Activated T-helper 17 cell treated with anti-CD3 and anti-CD28 coated beads, Interleukin-2, amount 50 U/mL, for 72 hours (primary cell): Measurements from ENCODE around the gene ASXL2. TPM values are rescaled to one million over a fixed set of nuclear protein-coding genes. Genes with fewer than 3 reads are reported as not detected.

Experiments
- ATAC-seq: fragments of 150-1000 bp; cut with Tn5 transposase; replicated peaks from 2 replicates; pipeline ENCODE4 v1.10.0; 2021; ENCODE audit warnings: mild to moderate bottlenecking, moderate library complexity
- H3K27ac Mint-ChIP-seq: one replicate; pipeline ENCODE4 v1.8.0; 2022; ENCODE audit warnings: mixed read lengths
- H3K27me3 Mint-ChIP-seq: one replicate; pipeline ENCODE4 v1.8.0; 2022; ENCODE audit warnings: mixed read lengths
- H3K36me3 Mint-ChIP-seq: one replicate; pipeline ENCODE4 v1.8.0; 2022; ENCODE audit warnings: low read depth, mild to moderate bottlenecking, mixed read lengths
- H3K4me1 Mint-ChIP-seq: one replicate; pipeline ENCODE4 v1.8.0; 2022; ENCODE audit warnings: mixed read lengths
- H3K4me3 Mint-ChIP-seq: one replicate; pipeline ENCODE4 v1.8.0; 2022; ENCODE audit warnings: mild to moderate bottlenecking, mixed read lengths
- H3K9me3 Mint-ChIP-seq: one replicate; pipeline ENCODE4 v1.8.0; 2022; ENCODE audit warnings: mixed read lengths
- total RNA-seq, 2 donors: library from RNA; stranded (reverse); gene quantifications; one replicate each; pipeline ENCODE4 v1.2.3, GENCODE V29; 2022

The ASXL2 gene
- total RNA-seq, 2 donors from 2014 or later: 28.5 to 37.1 TPM

GRCh38 chr2:25784404-25784803 lies 93.9 kb downstream of the ASXL2 start:
- Mint-ChIP-seq H3K36me3 (peaks cover 35% of the 10 kb centered on the region), H3K4me3 (no peak overlapping the region), H3K4me1 (peaks cover 16% of the 10 kb centered on the region), H3K9me3 (no peaks in the 10 kb centered on the region), H3K27ac (no peak overlapping the region), H3K27me3 (no peaks in the 10 kb centered on the region)
- no peak for ATAC-seq

GRCh38 chr2:25777077-25777476 lies 101.2 kb downstream of the ASXL2 start:
- no peak overlapping the region for H3K4me3 Mint-ChIP-seq

GRCh38 chr2:25772078-25772477 lies 106.2 kb downstream of the ASXL2 start:
- H3K4me1 Mint-ChIP-seq: peaks cover 7% of the 10 kb centered on the region
- H3K4me3 Mint-ChIP-seq: no peak overlapping the region
- no peaks in the 10 kb centered on the region for H3K9me3 Mint-ChIP-seq
- H3K27ac Mint-ChIP-seq: no peak overlapping the region
- H3K36me3 Mint-ChIP-seq: peaks cover 50% of the 10 kb centered on the region
- no peak for ATAC-seq
- no peaks in the 10 kb centered on the region for H3K27me3 Mint-ChIP-seq

More at GRCh38 chr2:25777077-25777476, 101.2 kb downstream of the ASXL2 start:
- no peak overlapping the region for H3K27ac Mint-ChIP-seq
- H3K27me3 Mint-ChIP-seq: no peaks in the 10 kb centered on the region
- no peak for ATAC-seq
- no peaks in the 10 kb centered on the region for H3K9me3 Mint-ChIP-seq
- H3K36me3 Mint-ChIP-seq: peaks cover 11% of the 10 kb centered on the region
- peaks cover 4% of the 10 kb centered on the region for H3K4me1 Mint-ChIP-seq

DNA sequence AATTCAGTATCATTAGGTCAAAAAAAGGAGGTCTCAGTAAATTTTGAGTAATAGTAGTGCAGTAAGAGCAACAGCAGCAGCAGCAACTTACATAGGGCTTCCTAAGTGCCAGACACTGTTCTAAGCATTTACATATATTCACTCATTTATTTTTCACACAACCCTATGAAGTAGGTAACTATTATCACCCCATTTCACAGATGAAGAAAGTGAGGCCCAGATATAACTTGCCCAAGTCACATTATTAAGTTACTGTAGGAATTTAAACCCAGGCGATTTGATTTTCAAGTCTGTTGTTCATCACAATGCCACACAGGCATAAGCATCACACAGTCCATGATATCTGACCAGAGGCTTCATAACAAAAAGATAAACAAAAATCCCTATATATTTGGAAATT lies 114.7 kb downstream of the ASXL2 start:
- ATAC-seq: no peak
- Mint-ChIP-seq H3K4me1 (peaks cover 11% of the 10 kb centered on the region), H3K27me3 (no peaks in the 10 kb centered on the region), H3K9me3 (no peaks in the 10 kb centered on the region), H3K27ac (no peak overlapping the region), H3K36me3 (peaks cover 96% of the 10 kb centered on the region), H3K4me3 (no peak overlapping the region)

- Mint-ChIP-seq H3K36me3 (peaks cover 96% of the 10 kb centered on the region), H3K27me3 (no peaks in the 10 kb centered on the region), H3K9me3 (no peaks in the 10 kb centered on the region), H3K27ac (no peak overlapping the region), H3K4me3 (no peak overlapping the region), H3K4me1 (no peaks in the 10 kb centered on the region)
- ATAC-seq: no peak
Measured at GRCh38 chr2:25760297-25760696, 118.0 kb downstream of the ASXL2 start.

DNA sequence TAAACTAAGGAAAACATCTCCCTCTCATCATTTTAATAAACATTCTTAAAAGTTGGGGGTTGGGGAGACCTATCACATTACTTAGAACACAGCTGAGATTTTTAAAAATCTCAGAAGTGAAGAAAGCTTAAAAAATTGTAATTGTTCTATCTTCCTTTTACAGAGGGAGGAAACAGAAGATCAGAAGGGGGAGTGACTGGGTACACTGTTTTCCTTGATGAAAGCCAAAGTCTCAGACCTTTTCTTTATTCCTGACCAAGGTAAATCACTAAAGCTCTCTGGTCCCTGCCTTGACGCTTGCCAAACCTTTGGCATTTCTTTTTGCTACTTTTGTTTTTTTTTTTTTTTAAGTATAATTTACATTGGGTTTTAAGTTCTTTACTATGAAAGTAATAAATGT lies 119.9 kb downstream of the ASXL2 start:
- H3K4me3 Mint-ChIP-seq: no peak overlapping the region
- H3K27ac Mint-ChIP-seq: no peak overlapping the region
- H3K27me3 Mint-ChIP-seq: no peaks in the 10 kb centered on the region
- H3K36me3 Mint-ChIP-seq: peaks cover 96% of the 10 kb centered on the region
- H3K4me1 Mint-ChIP-seq: peaks cover 7% of the 10 kb centered on the region
- ATAC-seq: no peak
- no peaks in the 10 kb centered on the region for H3K9me3 Mint-ChIP-seq

DNA sequence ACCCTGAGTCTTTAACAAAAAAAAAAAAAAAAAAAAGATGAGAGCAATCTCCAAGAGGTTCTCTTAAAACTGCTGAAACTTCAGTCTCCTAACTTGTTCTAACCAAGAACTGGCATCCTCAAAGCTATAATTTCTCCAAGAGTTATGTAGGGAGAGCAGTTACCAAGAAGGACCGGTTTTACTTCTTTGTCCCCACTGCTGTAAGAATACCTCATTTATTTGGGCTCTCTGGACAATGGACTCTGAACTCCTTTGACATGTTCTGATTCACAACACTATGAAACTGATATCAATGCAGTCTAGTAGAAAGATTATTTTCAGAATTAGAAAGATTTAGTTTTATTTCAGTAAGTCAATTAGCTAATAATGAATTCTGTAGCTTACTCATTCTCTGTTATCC lies 120.4 kb downstream of the ASXL2 start:
- H3K4me1 Mint-ChIP-seq: peaks cover 10% of the 10 kb centered on the region
- ATAC-seq: no peak
- H3K36me3 Mint-ChIP-seq: peaks cover 96% of the 10 kb centered on the region
- no peak overlapping the region for H3K27ac Mint-ChIP-seq
- no peak overlapping the region for H3K4me3 Mint-ChIP-seq
- H3K9me3 Mint-ChIP-seq: no peaks in the 10 kb centered on the region
- no peaks in the 10 kb centered on the region for H3K27me3 Mint-ChIP-seq

DNA sequence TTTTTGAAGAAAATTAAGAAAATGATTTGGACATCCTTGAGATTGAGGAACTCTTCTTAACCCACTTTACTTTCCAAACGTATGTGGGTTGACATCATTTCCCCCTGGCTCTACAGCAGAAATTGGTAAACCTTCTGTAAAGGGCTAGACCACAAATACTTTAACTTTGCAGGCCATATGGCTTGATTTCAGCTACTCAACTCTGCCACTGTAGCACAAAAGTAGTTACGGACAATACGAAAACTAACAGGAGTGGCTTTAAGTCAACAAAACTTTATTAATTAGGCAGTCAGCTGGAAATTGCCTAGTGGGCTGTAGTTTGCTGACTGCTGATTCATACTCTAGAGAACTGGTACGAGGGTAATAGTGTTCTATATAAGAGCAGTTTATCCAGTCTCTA lies 121.8 kb downstream of the ASXL2 start:
- ATAC-seq: no peak
- H3K36me3 Mint-ChIP-seq: peaks cover 99% of the 10 kb centered on the region
- no peaks in the 10 kb centered on the region for H3K27me3 Mint-ChIP-seq
- H3K4me3 Mint-ChIP-seq: no peak overlapping the region
- no peak overlapping the region for H3K27ac Mint-ChIP-seq
- H3K4me1 Mint-ChIP-seq: peaks cover 10% of the 10 kb centered on the region
- H3K9me3 Mint-ChIP-seq: no peaks in the 10 kb centered on the region

DNA sequence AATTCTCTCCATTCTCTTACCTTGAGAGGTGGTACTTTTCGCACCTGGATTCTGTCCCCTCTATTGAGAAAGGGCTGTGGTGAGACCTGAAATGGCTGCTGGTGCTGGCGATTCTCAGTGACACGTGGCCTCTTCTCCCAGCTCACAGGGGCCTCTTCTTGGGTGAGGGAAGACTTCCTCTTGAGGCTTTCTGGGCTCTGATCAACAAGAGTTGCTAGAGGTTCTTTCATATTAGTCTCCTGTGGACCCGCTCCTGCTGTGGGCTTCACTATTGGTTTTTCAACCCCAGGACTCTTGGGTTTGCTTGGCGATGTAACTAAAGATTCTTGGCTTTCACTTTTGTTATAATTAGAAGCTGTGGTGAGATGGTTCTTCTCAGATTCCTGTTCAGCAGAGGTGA lies 128.6 kb downstream of the ASXL2 start:
- H3K27me3 Mint-ChIP-seq: no peaks in the 10 kb centered on the region
- H3K4me1 Mint-ChIP-seq: peaks cover 10% of the 10 kb centered on the region
- H3K27ac Mint-ChIP-seq: no peak overlapping the region
- peaks cover 96% of the 10 kb centered on the region for H3K36me3 Mint-ChIP-seq
- ATAC-seq: no peak
- H3K9me3 Mint-ChIP-seq: no peaks in the 10 kb centered on the region
- no peak overlapping the region for H3K4me3 Mint-ChIP-seq

GRCh38 chr2:25744055-25744454 lies 134.2 kb downstream of the ASXL2 start:
- Mint-ChIP-seq H3K27me3 (no peaks in the 10 kb centered on the region), H3K4me3 (no peak overlapping the region), H3K36me3 (peaks cover 88% of the 10 kb centered on the region), H3K9me3 (no peaks in the 10 kb centered on the region), H3K4me1 (peaks cover 9% of the 10 kb centered on the region), H3K27ac (no peak overlapping the region)
- ATAC-seq: no peak

- ATAC-seq: no peak
- Mint-ChIP-seq H3K4me3 (no peak overlapping the region), H3K4me1 (peaks cover 9% of the 10 kb centered on the region), H3K36me3 (peaks cover 80% of the 10 kb centered on the region), H3K27ac (peak overlapping the region; percentile 72), H3K27me3 (no peaks in the 10 kb centered on the region), H3K9me3 (no peaks in the 10 kb centered on the region)
Measured at GRCh38 chr2:25743132-25743830, 135.0 kb downstream of the ASXL2 start.

GRCh38 chr2:25742501-25742900 lies 135.8 kb downstream of the ASXL2 start:
- no peak for ATAC-seq
- no peaks in the 10 kb centered on the region for H3K9me3 Mint-ChIP-seq
- H3K27ac Mint-ChIP-seq: no peak overlapping the region
- H3K36me3 Mint-ChIP-seq: peaks cover 72% of the 10 kb centered on the region
- no peak overlapping the region for H3K4me3 Mint-ChIP-seq
- H3K27me3 Mint-ChIP-seq: no peaks in the 10 kb centered on the region
- peaks cover 9% of the 10 kb centered on the region for H3K4me1 Mint-ChIP-seq

- Mint-ChIP-seq H3K9me3 (no peaks in the 10 kb centered on the region), H3K27me3 (no peaks in the 10 kb centered on the region), H3K27ac (peak overlapping the region; percentile 13), H3K4me1 (peaks cover 9% of the 10 kb centered on the region), H3K36me3 (peaks cover 57% of the 10 kb centered on the region), H3K4me3 (no peak overlapping the region)
- no peak for ATAC-seq
Measured at GRCh38 chr2:25740810-25741381, 137.4 kb downstream of the ASXL2 start.

GRCh38 chr2:25738383-25739343 lies 139.6 kb downstream of the ASXL2 start:
- peaks cover 9% of the 10 kb centered on the region for H3K4me1 Mint-ChIP-seq
- H3K4me3 Mint-ChIP-seq: no peak overlapping the region
- no peak for ATAC-seq
- no peaks in the 10 kb centered on the region for H3K27me3 Mint-ChIP-seq
- peak overlapping the region; percentile 8 for H3K27ac Mint-ChIP-seq
- H3K36me3 Mint-ChIP-seq: peaks cover 37% of the 10 kb centered on the region
- no peaks in the 10 kb centered on the region for H3K9me3 Mint-ChIP-seq
